Uterus (tissue), 2 donors: ENCODE data around the gene SLC29A1.

ENCODE experiments used
- POLR2A ChIP-seq, 2 donors: fragments of 450-650 bp; IDR thresholded peaks; one replicate each; pipeline ENCODE4 v1.6.1; 2016; ENCODE audit warnings: antibody characterized with exemption in 2 of 2, mild to moderate bottlenecking in 1 of 2, moderate library complexity in 1 of 2
- TF ChIP-seq, protein P1 (sequence below), 4 experiments: fragments of 200-600 bp in 2 of 4; fragments of 450-650 bp in 2 of 4; sonication (generic) in 2 of 4; IDR thresholded peaks; one replicate each; pipeline ENCODE4 v1.5.1; 2016 to 2019; ENCODE audit warnings: antibody characterized with exemption in 4 of 4, mild to moderate bottlenecking in 2 of 4, moderate library complexity in 1 of 4

DNA sequence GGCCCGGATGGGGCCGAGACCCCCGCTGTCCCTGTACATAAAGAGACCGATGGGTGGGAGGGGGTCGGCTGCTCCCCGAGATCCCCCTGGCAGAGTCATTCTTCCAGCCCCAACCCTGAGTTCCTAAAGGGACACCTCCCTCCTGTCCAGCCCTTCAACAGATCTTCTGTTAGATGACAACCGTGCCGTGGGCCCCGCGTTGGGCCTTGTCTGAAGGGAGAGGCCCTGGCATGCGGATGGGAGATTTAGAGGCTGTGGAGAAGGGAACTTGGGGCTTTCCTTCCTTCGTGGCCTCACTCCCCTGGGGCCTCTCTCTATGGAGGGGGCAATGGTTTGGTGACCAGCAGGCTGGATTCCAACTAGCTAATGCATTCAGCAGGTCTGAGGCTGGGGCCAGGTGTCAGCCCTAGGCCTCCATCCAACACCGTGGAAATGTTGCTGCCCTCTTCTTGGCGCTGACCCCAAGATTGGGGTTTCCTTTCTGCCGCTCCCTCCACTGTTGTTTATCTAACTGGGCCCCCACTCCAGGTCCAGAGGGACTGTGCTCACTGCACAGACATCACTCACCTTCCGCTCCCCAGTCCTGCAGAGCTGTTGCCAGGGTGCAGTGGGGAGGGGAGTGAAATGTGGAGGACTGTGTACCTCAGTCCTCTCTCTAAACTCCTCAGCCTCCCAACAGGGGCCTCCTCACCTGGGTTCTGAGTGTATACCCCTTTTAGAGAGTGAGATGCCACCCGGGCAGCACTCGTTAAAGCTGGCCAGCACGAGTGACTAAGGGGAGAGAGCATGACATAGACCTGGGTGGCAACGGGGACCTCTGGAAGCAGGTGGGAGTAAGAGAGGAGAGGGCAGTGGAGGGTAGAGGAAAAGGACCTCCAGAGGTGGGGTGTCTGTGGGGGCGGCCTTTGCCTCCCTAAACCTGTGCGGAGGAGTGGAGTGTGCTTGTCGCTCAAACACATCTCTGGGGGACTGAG is 53.6 kb downstream of the SLC29A1 start:
- TF ChIP-seq POLR2A (IDR thresholded peaks at IDR 0.05) = no peak
- TF ChIP-seq, protein P1, sequence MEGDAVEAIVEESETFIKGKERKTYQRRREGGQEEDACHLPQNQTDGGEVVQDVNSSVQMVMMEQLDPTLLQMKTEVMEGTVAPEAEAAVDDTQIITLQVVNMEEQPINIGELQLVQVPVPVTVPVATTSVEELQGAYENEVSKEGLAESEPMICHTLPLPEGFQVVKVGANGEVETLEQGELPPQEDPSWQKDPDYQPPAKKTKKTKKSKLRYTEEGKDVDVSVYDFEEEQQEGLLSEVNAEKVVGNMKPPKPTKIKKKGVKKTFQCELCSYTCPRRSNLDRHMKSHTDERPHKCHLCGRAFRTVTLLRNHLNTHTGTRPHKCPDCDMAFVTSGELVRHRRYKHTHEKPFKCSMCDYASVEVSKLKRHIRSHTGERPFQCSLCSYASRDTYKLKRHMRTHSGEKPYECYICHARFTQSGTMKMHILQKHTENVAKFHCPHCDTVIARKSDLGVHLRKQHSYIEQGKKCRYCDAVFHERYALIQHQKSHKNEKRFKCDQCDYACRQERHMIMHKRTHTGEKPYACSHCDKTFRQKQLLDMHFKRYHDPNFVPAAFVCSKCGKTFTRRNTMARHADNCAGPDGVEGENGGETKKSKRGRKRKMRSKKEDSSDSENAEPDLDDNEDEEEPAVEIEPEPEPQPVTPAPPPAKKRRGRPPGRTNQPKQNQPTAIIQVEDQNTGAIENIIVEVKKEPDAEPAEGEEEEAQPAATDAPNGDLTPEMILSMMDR (IDR thresholded peaks at IDR 0.05) = no peak
